ENCODE results near the gene LRP8.
"Not testable (repeated sequence)": the region's sequence is repeated elsewhere in the genome, so short reads cannot be mapped to it uniquely, and the experiment has no call there.

Gene LRP8

DNA sequence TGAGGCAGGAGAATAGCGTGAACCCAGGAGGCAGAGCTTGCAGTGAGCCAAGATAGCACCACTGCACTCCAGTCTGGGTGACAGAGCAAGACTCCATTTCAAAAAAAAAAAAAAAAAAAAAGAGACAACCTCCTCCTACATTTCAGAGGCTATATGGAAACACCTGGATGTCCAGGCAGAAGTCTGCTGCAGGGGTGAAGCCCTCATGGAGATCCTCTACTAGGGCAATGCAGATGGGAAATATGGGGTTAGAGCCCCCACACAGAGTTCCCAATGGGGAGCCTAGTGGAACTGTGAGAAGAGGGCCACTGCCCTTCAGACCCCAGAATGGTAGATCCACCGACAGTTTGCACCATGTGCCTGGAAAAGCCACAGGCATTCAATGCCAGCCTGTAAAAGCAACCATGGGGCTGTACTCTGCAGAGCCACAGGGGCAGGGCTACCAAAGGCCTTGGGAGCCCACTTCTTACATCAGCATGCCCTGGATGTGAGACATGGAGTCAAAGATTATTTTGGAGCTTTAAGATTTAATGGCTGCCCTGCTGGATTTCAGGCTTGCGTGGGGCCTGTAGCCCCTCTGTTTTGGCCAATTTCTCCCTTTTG lies 121.7 kb downstream of the LRP8 start:
- DNase-seq, result not testable (repeated sequence)

DNA sequence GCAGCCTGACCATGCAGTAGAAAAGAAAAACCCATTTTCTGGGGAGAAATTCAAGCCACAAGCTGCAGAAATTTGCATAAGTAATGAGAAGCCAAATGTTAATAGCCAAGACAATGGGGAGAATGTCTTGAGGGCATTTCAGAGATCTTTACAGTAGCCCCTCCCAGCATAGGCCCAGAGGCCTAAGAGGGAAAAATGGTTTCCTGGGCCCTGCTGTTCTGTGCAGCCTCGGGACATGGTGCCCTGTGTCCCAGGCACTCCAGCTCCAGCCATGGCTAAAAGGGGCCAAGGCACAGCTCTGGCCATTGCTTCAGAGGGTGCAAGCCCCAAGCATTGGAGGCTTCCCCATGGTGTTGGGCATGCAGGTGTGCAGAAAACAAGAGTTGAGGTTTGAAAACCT lies 122.4 kb downstream of the LRP8 start:
- DNase-seq, result not testable (repeated sequence)

DNA sequence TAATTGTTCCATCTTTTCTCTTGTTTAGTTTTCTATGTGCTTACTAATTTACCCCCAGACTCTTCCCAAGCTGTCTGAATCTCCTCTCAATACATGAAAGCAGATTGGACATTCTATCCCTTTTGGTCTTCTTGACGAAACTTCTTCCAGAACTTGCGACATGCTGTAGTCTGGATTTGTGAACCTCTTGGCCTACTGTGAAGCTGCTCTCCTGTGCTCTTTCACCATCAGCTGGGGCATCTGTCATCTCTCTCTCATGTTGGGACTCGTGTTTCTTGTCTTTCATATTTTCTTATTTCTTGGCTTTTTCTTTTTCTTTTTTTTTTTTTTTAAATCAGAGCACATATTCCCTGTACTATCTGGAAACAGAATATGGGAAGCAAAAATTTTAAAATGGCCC lies 124.4 kb downstream of the LRP8 start:
- DNase-seq, result no peak

DNA sequence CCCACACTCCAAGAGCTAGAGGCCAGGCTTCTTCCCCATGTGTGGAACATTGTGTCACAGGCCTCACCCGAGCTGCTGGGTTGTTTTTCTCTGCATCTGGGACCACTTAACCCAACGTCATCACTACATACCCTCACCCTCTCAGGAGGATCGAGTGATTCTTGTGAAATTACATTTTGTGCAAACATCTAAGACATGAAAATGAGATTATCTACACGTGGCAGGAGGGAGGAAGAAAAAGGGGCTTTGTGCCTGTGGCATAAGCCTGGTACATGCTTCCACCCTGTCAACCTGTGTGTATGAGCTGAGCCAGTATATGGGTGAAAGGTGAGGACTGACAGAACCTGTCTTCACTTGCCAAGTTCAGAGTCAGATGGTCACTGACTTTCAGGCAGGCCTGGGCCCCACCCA lies 129.6 kb downstream of the LRP8 start:
- DNase-seq, result no peak

DNA sequence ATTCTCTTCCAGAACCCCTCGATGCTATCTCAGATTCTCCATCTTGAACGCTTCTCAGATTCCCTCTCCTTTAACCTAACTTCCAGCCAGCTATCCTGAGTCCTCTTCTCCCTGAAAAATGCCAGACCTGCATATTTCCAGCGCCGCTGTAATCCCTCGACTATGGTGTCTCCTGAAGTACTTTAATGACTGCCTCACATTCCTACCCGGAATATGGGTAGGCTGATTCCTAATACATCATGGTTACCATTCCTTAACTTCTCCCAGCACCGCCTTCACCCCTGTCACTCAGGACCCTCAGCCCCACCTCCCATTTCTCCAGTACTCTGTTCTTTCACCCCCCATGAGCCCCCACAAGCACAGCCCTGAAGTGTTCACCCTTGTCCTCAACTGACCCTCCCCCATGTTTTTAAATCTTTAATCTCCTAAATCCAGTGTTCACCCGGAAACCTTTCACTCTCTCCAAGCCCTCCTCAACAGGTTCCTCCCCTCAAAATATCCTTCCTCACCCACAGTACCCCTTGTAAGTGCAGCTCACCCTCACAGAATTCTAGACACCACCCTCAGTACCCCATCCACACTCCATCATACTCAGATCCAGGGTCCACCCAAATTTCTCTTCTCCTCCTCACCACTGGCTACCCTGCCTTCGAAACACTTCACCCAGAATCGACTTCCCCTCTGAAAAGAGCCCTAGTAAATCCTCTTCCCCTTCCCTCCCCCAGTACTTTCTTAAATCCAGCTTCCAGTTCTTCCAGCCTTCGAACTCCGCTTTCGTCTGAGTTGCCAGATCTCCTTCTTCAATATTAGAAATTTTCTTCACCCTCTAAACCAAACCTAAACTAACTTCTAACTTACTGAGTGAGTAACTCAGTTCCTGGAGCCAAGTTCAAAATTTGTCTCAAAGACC lies 130.3 kb downstream of the LRP8 start:
- DNase-seq, result no peak

DNA sequence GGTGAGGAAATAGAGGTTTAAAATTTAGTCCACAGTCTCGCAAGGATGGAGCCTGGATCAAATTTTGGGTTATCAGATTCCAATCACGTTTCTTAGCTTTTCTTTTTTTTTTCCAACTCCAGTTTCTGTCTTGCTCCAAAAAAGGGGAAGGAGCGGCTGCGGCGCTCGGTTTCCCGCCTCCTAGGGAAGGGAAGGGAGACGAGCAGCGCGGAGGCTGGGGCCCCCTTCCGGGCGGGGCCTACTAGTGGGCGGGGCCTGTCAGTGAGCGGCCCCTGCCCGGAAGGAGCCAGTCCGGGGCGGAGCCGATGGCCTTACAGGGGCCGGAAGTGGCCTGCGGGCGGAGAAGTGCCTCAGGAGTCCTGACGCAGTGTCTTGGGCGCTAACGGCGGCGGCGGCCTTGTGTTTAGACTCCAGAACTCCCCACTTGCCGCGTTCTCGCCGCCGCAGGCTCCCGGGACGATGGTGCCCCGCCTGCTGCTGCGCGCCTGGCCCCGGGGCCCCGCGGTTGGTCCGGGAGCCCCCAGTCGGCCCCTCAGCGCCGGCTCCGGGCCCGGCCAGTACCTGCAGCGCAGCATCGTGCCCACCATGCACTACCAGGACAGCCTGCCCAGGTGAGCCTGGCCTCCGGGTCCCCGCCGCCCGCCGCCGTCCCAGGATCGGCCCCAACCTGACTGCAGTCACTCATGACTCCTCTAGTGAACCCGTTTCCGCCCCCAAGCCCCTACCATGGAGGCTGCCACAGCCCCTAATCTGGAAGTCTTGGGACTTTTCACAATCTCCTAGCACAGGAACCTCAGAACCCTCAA lies 131.2 kb downstream of the LRP8 start, which contains the start of gene CPT2:
CPT2 (plus strand) TSS at position 340 of the 806 bp plus-strand sequence; CDS start at position 460, 120 bp downstream.
- no peak for DNase-seq

DNA sequence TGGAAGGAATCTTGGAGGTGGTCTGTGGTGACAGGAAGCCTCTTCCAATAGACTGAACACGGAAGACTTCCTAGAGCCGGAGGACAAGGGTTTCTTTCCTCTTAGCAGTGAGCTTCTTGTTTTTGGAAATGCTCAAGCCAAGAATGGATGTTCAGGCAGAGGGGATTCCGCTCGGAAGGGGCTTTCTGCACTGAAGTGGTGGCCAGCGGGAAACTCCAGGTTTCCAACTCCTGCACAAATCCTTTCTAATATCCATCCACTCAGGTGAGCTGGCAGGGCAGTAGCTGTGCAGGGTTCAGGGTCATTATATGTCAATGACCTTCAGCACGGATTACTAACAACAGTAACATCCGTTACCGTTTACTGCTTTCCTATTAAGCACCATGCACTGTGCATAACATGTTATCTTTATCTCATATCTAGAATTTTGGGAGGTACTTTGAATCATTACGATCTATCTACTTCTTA lies 131.8 kb downstream of the LRP8 start:
- no peak for DNase-seq

DNA sequence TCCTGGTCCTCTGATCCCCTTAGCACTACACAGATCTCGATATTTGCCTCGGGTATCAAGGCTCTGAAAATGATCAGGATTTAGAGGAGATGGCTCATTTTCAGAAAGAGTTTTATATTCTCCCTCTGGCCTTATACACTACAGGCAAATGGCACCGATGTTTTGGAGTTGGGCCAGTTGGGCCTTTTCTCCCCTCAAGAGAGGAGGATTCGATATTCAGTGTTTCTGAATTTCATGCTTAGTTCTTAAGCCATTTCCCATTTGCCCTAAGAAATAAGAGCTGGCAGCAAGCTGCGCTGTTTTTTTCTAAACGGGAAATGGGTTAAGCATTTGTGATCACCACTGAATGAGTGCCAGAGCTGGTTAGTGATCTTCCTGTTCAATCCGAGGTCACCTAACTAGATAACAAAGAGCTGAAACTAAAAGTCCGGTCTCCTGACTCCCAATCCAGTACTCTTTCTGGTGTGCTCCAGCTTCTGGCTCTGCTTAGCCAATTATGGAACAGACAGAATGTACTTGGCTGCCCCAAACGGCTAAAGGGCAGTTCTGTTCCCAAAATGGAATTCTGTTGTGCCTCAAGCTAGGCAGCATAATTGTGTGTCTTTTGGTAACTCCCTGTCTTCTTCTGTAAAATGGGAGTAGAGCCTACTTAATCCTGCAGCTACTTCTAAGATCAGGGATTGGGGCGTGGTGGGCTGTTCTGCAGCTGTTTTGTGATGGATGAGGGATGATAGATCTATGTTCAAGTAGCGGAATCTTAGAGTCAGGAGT lies 132.4 kb downstream of the LRP8 start:
- DNase-seq, result no peak
